ENCODE data around the gene LRP1.

GRCh38 chr12:57240066-57240921 lies 112.0 kb downstream of the LRP1 start:
- TF ChIP-seq CTCF (IDR thresholded peaks at IDR 0.05; ENCODE audit: low read depth, low read length, missing input control) (peak; percentile 10), RXRA (IDR thresholded peaks at IDR 0.05) (no peak), RAD21 (IDR thresholded peaks at IDR 0.05) (no peak)
- TF ChIP-seq, protein P1, sequence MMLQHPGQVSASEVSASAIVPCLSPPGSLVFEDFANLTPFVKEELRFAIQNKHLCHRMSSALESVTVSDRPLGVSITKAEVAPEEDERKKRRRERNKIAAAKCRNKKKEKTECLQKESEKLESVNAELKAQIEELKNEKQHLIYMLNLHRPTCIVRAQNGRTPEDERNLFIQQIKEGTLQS (IDR thresholded peaks at IDR 0.05) = no peak
